Measurements from ENCODE around the gene FTSJ3. TPM values are rescaled to one million over a fixed set of nuclear protein-coding genes. Genes with fewer than 3 reads are reported as not detected.
"Not testable (repeated sequence)": the region's sequence is repeated elsewhere in the genome, so short reads cannot be mapped to it uniquely, and the experiment has no call there.

The FTSJ3 gene
- total and polyA plus RNA-seq, 9 donors, result 29.1 to 45.4 (median 37.5) TPM

GRCh38 chr17:63866625-63867024, 39.2 kb upstream of the FTSJ3 start:
- not testable (repeated sequence) for H3K4me1 ChIP-seq (ENCODE audit: control insufficient read depth, insufficient read depth, low read length); DNase-seq; H3K4me3 ChIP-seq (ENCODE audit: low read length)

GRCh38 chr17:63859257-63859656, 31.8 kb upstream of the FTSJ3 start:
- no peak overlapping the region for H3K27ac ChIP-seq (ENCODE audit: low read length)
- 58% methylated on average over 2 of the region's 3 CpGs for whole genome bisulfite sequencing (ENCODE audit: insufficient coverage)
- no peak for DNase-seq

More at GRCh38 chr17:63866625-63867024, 39.2 kb upstream of the FTSJ3 start:
- not testable (repeated sequence) for H3K36me3 ChIP-seq (ENCODE audit: control insufficient read depth, insufficient read depth, low read length); H3K27ac ChIP-seq (ENCODE audit: low read length); H3K27me3 ChIP-seq (ENCODE audit: control insufficient read depth, insufficient read depth, low read length); H3K9me3 ChIP-seq (replicated peaks; ENCODE audit: control insufficient read depth, low read depth, low read length)
- 33% methylated on average over 1 of the region's 7 CpGs for WGBS (ENCODE audit: insufficient coverage)

GRCh38 chr17:63856425-63856824, 29.0 kb upstream of the FTSJ3 start:
- not testable (repeated sequence) for H3K4me1 ChIP-seq (ENCODE audit: control insufficient read depth, insufficient read depth, low read length); H3K4me3 ChIP-seq (ENCODE audit: low read length); H3K27me3 ChIP-seq (ENCODE audit: control insufficient read depth, insufficient read depth, low read length); H3K9me3 ChIP-seq (replicated peaks; ENCODE audit: control insufficient read depth, low read depth, low read length); H3K27ac ChIP-seq (ENCODE audit: low read length); H3K36me3 ChIP-seq (ENCODE audit: control insufficient read depth, insufficient read depth, low read length); DNase-seq
- WGBS (ENCODE audit: insufficient coverage), result 95% methylated on average over 5 of the region's 8 CpGs

More at GRCh38 chr17:63859257-63859656, 31.8 kb upstream of the FTSJ3 start:
- H3K4me3 ChIP-seq (ENCODE audit: low read length), result no peak overlapping the region
- no peaks in the 10 kb centered on the region for H3K4me1 ChIP-seq (ENCODE audit: control insufficient read depth, insufficient read depth, low read length)
- H3K36me3 ChIP-seq (ENCODE audit: control insufficient read depth, insufficient read depth, low read length), result no peaks in the 10 kb centered on the region
- peaks cover 2% of the 10 kb centered on the region for H3K27me3 ChIP-seq (ENCODE audit: control insufficient read depth, insufficient read depth, low read length)
- no peaks in the 10 kb centered on the region for H3K9me3 ChIP-seq (replicated peaks; ENCODE audit: control insufficient read depth, low read depth, low read length)

GRCh38 chr17:63855185-63855584, 27.7 kb upstream of the FTSJ3 start:
- WGBS (ENCODE audit: insufficient coverage), result 92% methylated on average over 6 of the region's 8 CpGs
- Histone ChIP-seq H3K27ac (ENCODE audit: low read length) (no peak overlapping the region), H3K27me3 (ENCODE audit: control insufficient read depth, insufficient read depth, low read length) (peaks cover 2% of the 10 kb centered on the region), H3K36me3 (ENCODE audit: control insufficient read depth, insufficient read depth, low read length) (no peaks in the 10 kb centered on the region), H3K4me3 (ENCODE audit: low read length) (no peak overlapping the region), H3K4me1 (ENCODE audit: control insufficient read depth, insufficient read depth, low read length) (no peaks in the 10 kb centered on the region), H3K9me3 (replicated peaks; ENCODE audit: control insufficient read depth, low read depth, low read length) (no peaks in the 10 kb centered on the region)
- DNase-seq, result no peak

GRCh38 chr17:63854709-63855108, 27.2 kb upstream of the FTSJ3 start:
- 100% methylated on average over 1 of the region's 5 CpGs for WGBS (ENCODE audit: insufficient coverage)
- no peak overlapping the region for H3K4me3 ChIP-seq (ENCODE audit: low read length)
- H3K27me3 ChIP-seq (ENCODE audit: control insufficient read depth, insufficient read depth, low read length), result peaks cover 2% of the 10 kb centered on the region
- no peak overlapping the region for H3K27ac ChIP-seq (ENCODE audit: low read length)
- H3K4me1 ChIP-seq (ENCODE audit: control insufficient read depth, insufficient read depth, low read length), result no peaks in the 10 kb centered on the region
- H3K36me3 ChIP-seq (ENCODE audit: control insufficient read depth, insufficient read depth, low read length), result no peaks in the 10 kb centered on the region
- DNase-seq, result no peak
- H3K9me3 ChIP-seq (replicated peaks; ENCODE audit: control insufficient read depth, low read depth, low read length), result no peaks in the 10 kb centered on the region

GRCh38 chr17:63853260-63853659, 25.8 kb upstream of the FTSJ3 start:
- no peaks in the 10 kb centered on the region for H3K27me3 ChIP-seq (ENCODE audit: control insufficient read depth, insufficient read depth, low read length)
- WGBS (ENCODE audit: insufficient coverage), result no CpG with 5 or more reads among the region's 2 CpGs
- DNase-seq, result no peak
- H3K4me1 ChIP-seq (ENCODE audit: control insufficient read depth, insufficient read depth, low read length), result peaks cover 6% of the 10 kb centered on the region
- H3K27ac ChIP-seq (ENCODE audit: low read length), result no peak overlapping the region
- no peaks in the 10 kb centered on the region for H3K36me3 ChIP-seq (ENCODE audit: control insufficient read depth, insufficient read depth, low read length)
- H3K9me3 ChIP-seq (replicated peaks; ENCODE audit: control insufficient read depth, low read depth, low read length), result no peaks in the 10 kb centered on the region
- H3K4me3 ChIP-seq (ENCODE audit: low read length), result no peak overlapping the region

DNA sequence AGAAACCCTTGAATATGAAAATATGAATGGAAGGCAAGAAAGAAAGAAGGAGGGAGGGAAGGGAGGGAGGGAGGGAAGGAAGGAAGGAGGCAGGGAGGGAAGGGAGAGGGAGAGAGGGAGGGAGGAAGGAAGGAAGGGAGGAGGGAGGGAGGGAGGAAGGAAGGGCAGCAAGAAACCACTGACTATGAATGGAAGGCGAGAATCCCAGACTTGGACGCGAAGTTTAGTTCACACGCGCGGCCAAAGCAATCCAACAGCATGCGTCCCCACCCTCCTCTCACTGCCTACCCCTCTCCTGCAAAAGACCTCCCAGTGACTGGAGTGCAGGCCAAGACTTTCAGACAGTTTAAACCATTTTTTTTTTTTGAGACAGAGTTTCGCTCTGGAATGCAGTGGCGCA, 22.9 kb upstream of the FTSJ3 start:
- WGBS (ENCODE audit: insufficient coverage), result 65% methylated on average over 5 of the region's 9 CpGs
- H3K9me3 ChIP-seq (replicated peaks; ENCODE audit: control insufficient read depth, low read depth, low read length), result no peaks in the 10 kb centered on the region
- no peak overlapping the region for H3K4me3 ChIP-seq (ENCODE audit: low read length)
- peaks cover 6% of the 10 kb centered on the region for H3K4me1 ChIP-seq (ENCODE audit: control insufficient read depth, insufficient read depth, low read length)
- H3K27ac ChIP-seq (ENCODE audit: low read length), result no peak overlapping the region
- H3K27me3 ChIP-seq (ENCODE audit: control insufficient read depth, insufficient read depth, low read length), result no peaks in the 10 kb centered on the region
- H3K36me3 ChIP-seq (ENCODE audit: control insufficient read depth, insufficient read depth, low read length), result no peaks in the 10 kb centered on the region
- no peak for DNase-seq

GRCh38 chr17:63848834-63849689, 21.6 kb upstream of the FTSJ3 start:
- Histone ChIP-seq H3K4me3 (ENCODE audit: low read length) (peak overlapping the region; percentile 24), H3K9me3 (replicated peaks; ENCODE audit: control insufficient read depth, low read depth, low read length) (no peaks in the 10 kb centered on the region), H3K4me1 (ENCODE audit: control insufficient read depth, insufficient read depth, low read length) (peaks cover 6% of the 10 kb centered on the region), H3K27me3 (ENCODE audit: control insufficient read depth, insufficient read depth, low read length) (no peaks in the 10 kb centered on the region), H3K36me3 (ENCODE audit: control insufficient read depth, insufficient read depth, low read length) (no peaks in the 10 kb centered on the region), H3K27ac (ENCODE audit: low read length) (no peak overlapping the region)
- peak; percentile 93 for DNase-seq
- WGBS (ENCODE audit: insufficient coverage), result 17% methylated on average over 82 of the region's 82 CpGs

DNA sequence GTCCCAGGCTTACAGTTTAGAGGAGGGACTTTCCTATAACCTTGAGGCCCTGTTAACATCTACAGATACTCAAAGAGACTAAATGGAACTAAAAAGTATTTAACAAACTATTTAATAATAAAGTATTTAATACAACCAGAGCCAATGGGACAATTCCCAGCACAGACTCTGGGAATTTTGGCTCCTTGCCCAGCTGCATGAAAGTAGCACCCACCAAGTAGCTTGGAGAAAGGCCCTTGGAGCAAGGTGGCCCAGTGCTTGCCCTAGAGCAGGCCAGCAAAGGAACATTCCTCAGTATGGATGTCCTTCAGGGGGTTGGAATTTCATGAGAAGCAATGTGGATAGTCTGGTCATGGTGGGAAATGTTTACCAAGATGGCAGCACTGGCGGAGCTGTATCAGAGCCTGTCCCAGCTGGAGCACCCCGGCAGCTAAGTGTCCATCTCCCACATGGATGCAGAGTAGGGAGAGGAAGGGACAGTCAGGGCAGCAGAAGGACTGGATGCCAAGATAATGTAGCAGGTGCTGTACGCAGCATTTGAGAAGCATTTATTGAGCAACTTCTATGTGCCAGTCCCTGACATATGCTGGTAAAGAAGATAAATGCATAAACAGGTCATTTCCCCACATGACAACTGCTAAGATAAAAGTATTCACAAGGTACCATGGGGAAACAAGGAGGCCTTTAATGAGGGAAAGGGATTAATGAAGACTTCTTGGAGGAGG, 20.2 kb upstream of the FTSJ3 start:
- no peak overlapping the region for H3K27ac ChIP-seq (ENCODE audit: low read length)
- no peaks in the 10 kb centered on the region for H3K27me3 ChIP-seq (ENCODE audit: control insufficient read depth, insufficient read depth, low read length)
- no peak for DNase-seq
- WGBS (ENCODE audit: insufficient coverage), result 50% methylated on average over 2 of the region's 3 CpGs
- H3K4me1 ChIP-seq (ENCODE audit: control insufficient read depth, insufficient read depth, low read length), result peaks cover 14% of the 10 kb centered on the region
- H3K4me3 ChIP-seq (ENCODE audit: low read length), result no peak overlapping the region
- no peaks in the 10 kb centered on the region for H3K9me3 ChIP-seq (replicated peaks; ENCODE audit: control insufficient read depth, low read depth, low read length)
- no peaks in the 10 kb centered on the region for H3K36me3 ChIP-seq (ENCODE audit: control insufficient read depth, insufficient read depth, low read length)

GRCh38 chr17:63845509-63845908, 18.0 kb upstream of the FTSJ3 start:
- no peaks in the 10 kb centered on the region for H3K36me3 ChIP-seq (ENCODE audit: control insufficient read depth, insufficient read depth, low read length)
- no peak for DNase-seq
- no peaks in the 10 kb centered on the region for H3K9me3 ChIP-seq (replicated peaks; ENCODE audit: control insufficient read depth, low read depth, low read length)
- H3K4me1 ChIP-seq (ENCODE audit: control insufficient read depth, insufficient read depth, low read length), result peaks cover 26% of the 10 kb centered on the region
- H3K4me3 ChIP-seq (ENCODE audit: low read length), result no peak overlapping the region
- no peaks in the 10 kb centered on the region for H3K27me3 ChIP-seq (ENCODE audit: control insufficient read depth, insufficient read depth, low read length)
- no CpG with 5 or more reads among the region's 1 CpG for WGBS (ENCODE audit: insufficient coverage)
- H3K27ac ChIP-seq (ENCODE audit: low read length), result no peak overlapping the region
